Activated CD4-positive, alpha-beta T cell treated with anti-CD3 and anti-CD28 coated beads, Interleukin-2, amount 50 U/mL, for 24 hours (primary cell): ENCODE measurements around the gene MED27.

Source experiments
- DNase-seq, 2 donors: peaks; one replicate each; pipeline ENCODE4 v3.0.0-alpha.2; 2020; ENCODE audit warnings: low read depth in 1 of 2, low spot score in 1 of 2

The MED27 gene

GRCh38 chr9:131863306-131863896 is 216.3 kb downstream of the MED27 start:
- no peak for DNase-seq

- DNase-seq, result no peak
Observed at GRCh38 chr9:131862261-131862660, 217.4 kb downstream of the MED27 start.

- DNase-seq, result no peak
Observed at GRCh38 chr9:131860430-131860829, 219.2 kb downstream of the MED27 start.

- no peak for DNase-seq
Observed at GRCh38 chr9:131858147-131858546, 221.5 kb downstream of the MED27 start.

GRCh38 chr9:131856105-131856504 is 223.6 kb downstream of the MED27 start:
- DNase-seq, result no peak

GRCh38 chr9:131854896-131855613 is 224.6 kb downstream of the MED27 start:
- no peak for DNase-seq

GRCh38 chr9:131854334-131854733 is 225.3 kb downstream of the MED27 start:
- DNase-seq, result no peak

GRCh38 chr9:131853434-131853833 is 226.2 kb downstream of the MED27 start:
- no peak for DNase-seq

- no peak for DNase-seq
Observed at GRCh38 chr9:131851414-131851813, 228.3 kb downstream of the MED27 start.

- no peak for DNase-seq
Observed at GRCh38 chr9:131849391-131849790, 230.3 kb downstream of the MED27 start.

GRCh38 chr9:131848570-131849160 is 231.0 kb downstream of the MED27 start:
- no peak for DNase-seq

- DNase-seq, result no peak
Observed at GRCh38 chr9:131847665-131848354, 231.9 kb downstream of the MED27 start.

GRCh38 chr9:131845305-131846298 is 234.1 kb downstream of the MED27 start:
- DNase-seq, result no peak

- no peak for DNase-seq
Observed at GRCh38 chr9:131844745-131845118, 234.9 kb downstream of the MED27 start.

- no peak for DNase-seq
Observed at GRCh38 chr9:131843989-131844744, 235.5 kb downstream of the MED27 start.

GRCh38 chr9:131841765-131842318 is 237.8 kb downstream of the MED27 start:
- DNase-seq, result no peak

GRCh38 chr9:131840751-131841702 is 238.6 kb downstream of the MED27 start:
- no peak for DNase-seq

- no peak for DNase-seq
Observed at GRCh38 chr9:131840220-131840619, 239.4 kb downstream of the MED27 start.
